HG02623 (cell line): Measurements from ENCODE around the gene TSHR.
"Not testable (repeated sequence)": the region's sequence is repeated elsewhere in the genome, so short reads cannot be mapped to it uniquely, and the experiment has no call there.

Source experiments
- ATAC-seq: cut with Tn5 transposase; IDR thresholded peaks from one replicate; pipeline ENCODE4 v1.9.1; 2021; ENCODE audit warnings: moderate library complexity; ENCODE audit not compliant: unreplicated experiment

The TSHR gene

GRCh38 chr14:81062816-81063215, 107.4 kb downstream of the TSHR start:
- no peak for ATAC-seq

- ATAC-seq, result no peak
Observed at GRCh38 chr14:81066672-81067071, 111.3 kb downstream of the TSHR start.

- ATAC-seq, result no peak
Observed at GRCh38 chr14:81067156-81067555, 111.7 kb downstream of the TSHR start.

- ATAC-seq, result no peak
Observed at GRCh38 chr14:81068176-81068782, 112.9 kb downstream of the TSHR start.

GRCh38 chr14:81070511-81070910, 115.1 kb downstream of the TSHR start:
- no peak for ATAC-seq

DNA sequence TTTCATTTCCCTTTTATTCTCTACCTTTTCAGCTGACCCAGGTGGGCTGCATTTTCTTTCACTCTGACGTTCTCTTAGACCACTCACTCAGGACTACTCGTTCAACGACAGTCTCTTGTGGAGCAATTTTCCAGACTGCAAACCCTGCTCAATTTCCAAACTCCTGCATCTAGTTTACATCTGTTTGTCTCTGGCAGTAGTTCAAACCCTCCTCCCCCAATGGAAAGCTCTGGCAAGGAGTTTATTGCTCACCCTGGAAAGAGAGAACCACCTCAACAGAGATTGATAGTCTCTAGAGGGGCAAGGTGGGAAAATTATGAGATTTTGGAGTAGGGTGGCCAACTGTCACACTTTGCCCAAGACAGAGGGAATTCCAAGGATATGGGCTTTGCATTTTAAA, 130.2 kb downstream of the TSHR start:
- ATAC-seq, result no peak

GRCh38 chr14:81087230-81087629, 131.8 kb downstream of the TSHR start:
- ATAC-seq, result no peak

DNA sequence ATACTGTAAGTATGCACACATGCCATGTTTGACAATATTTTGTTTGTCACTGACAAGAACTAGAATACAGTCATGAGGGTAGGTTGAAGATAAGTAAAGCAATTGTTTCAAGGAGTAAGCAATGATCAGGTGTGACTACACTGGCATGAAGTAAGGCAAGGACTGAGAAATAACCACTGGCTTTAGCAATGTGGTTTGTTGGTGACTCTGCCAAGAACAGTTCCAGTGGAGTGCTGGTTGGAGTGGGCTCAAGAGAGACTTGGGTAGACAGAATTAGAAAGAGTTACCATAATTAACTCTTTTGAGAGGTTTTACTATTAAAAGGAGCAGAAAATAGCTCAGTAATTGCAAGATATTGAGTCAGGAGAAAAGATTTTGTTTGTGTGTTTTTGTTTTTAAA, 135.7 kb downstream of the TSHR start:
- ATAC-seq, result no peak

GRCh38 chr14:81091660-81092059, 136.2 kb downstream of the TSHR start:
- no peak for ATAC-seq

- no peak for ATAC-seq
Observed at GRCh38 chr14:81093651-81094050, 138.2 kb downstream of the TSHR start.

GRCh38 chr14:81095539-81095938, 140.1 kb downstream of the TSHR start:
- ATAC-seq, result no peak

DNA sequence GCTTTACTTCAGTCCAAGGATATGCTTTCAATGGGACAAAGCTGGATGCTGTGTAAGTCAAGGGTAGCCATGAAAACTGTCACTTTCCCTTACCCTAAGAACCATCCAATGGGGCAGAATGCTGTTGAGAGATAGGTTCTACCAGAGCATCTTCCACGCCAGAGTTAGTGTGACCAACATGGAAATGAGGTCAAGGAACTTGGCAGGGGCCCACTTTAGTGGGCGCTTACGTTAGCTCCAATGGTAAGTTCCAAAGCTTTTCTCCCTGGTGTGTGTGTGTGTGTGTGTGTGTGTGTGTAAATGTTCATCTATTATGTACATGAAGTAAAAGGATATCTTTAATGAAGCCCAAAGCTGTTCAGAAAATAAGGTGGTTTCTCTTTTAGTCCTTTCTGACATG, 141.2 kb downstream of the TSHR start:
- ATAC-seq, result no peak

GRCh38 chr14:81102217-81102616, 146.8 kb downstream of the TSHR start:
- no peak for ATAC-seq

DNA sequence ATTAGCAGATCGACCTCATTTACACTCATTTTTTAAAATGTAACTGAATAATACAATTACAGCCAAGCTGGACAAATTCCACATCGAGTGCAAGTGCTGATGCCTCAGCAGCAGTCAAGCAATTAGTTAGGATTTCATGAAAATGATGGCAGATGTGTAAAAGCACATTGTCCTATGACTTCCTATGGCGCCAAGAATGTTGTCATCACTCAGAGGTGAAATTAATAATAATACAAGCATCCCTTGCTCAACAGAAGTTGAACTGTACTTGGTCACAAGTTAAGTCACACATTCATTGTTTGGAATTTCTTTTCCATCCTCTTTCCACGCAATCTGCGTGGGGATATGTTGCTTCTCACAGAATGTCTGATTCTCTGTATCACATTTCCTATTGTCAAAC, 148.0 kb downstream of the TSHR start:
- no peak for ATAC-seq

DNA sequence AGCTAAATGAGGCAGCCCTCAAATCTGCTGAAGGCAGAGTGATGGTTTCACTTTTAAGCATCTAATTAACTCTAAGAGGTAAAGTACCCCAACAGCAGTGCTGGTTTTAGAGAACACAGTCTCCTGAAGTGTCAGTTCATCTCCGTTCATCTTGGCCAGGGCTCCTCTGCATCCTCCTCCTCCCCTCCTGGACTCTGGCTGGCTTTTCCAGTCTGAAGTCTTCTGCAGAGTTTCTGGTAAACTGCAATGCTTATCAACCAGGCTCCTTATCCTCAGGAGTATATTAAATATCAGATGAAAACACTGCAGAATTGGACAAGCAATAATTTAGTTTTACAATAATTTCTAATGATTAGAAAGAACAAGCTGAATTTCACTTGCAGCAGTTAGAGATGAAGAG, 150.0 kb downstream of the TSHR start:
- ATAC-seq, result no peak

- ATAC-seq, result no peak
Observed at GRCh38 chr14:81105961-81106360, 150.5 kb downstream of the TSHR start.

GRCh38 chr14:81110186-81110585, 154.8 kb downstream of the TSHR start:
- no peak for ATAC-seq

GRCh38 chr14:81113176-81113575, 157.8 kb downstream of the TSHR start:
- ATAC-seq, result no peak

- not testable (repeated sequence) for ATAC-seq
Observed at GRCh38 chr14:81113945-81114820, 158.8 kb downstream of the TSHR start.

GRCh38 chr14:81120501-81120900, 165.1 kb downstream of the TSHR start:
- ATAC-seq, result no peak

DNA sequence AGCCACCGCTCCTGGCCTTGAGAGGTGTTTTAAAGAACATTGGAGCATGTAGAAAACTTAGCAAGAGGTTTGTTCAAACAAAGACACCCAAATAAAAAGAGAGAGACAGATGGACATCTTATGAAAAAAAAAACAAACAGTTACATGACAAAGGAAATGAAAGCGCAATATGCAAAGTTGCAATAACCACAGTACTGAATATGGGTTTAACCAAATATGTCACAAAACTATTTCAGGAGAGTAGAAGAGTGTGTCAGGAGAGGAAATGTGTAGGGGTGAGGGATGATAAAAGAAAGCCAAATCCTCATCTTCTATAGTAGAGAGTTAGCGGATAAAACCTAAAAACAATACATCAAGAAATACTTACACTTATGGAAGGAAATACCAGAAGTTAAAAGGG, 166.9 kb downstream of the TSHR start:
- peak; percentile 99 for ATAC-seq

- ATAC-seq, result no peak
Observed at GRCh38 chr14:81123811-81124210, 168.4 kb downstream of the TSHR start.

DNA sequence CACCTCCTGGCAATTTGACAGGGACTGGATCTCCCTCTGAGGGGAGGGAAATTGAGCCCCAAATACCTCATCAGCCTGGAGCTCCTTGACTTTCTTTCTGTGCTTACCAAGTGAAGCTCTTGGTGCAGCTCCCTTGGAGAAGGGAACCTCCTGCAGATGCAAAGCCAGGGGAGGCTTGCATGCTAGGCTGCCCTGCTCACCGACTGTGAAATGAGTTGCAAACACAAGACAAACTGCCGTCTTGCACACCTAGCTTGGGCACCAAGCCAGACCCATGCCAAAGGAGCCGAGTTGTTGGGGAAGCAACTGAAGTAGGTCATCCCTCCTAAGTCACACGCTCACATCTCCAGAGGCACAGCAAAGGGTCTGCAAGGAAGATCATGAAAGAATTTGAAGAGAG, 170.1 kb downstream of the TSHR start:
- ATAC-seq, result no peak
